DOHH2 (cell line): Measurements from ENCODE around the gene MAGOH.

Experiments
- CTCF ChIP-seq: fragments of 200-600 bp; sonication (generic); IDR thresholded peaks from one replicate; pipeline ENCODE4 v1.5.1; 2014; ENCODE audit warnings: antibody characterized with exemption, mild to moderate bottlenecking, low read depth, low read length; ENCODE audit not compliant: poor library complexity, severe bottlenecking
- EZH2phosphoT487 ChIP-seq: fragments of 200-600 bp; sonication (generic); IDR thresholded peaks from 2 replicates; pipeline ENCODE4 v1.6.1; 2017; ENCODE audit warnings: borderline replicate concordance, mild to moderate bottlenecking, antibody characterized with exemption, low read length, moderate library complexity, mixed read lengths

- TF ChIP-seq CTCF (no peak), EZH2phosphoT487 (no peak)
Measured at GRCh38 chr1:53273526-53273925, 35.2 kb upstream of the MAGOH start.
